ENCODE measurements around the gene CDC14A. TPM values are rescaled to one million over a fixed set of nuclear protein-coding genes. Genes with fewer than 3 reads are reported as not detected.
A peak's percentile ranks its signal among the peaks of the same experiment; 100 is the strongest.

Gene CDC14A
- total RNA-seq, 1 donor from 2014 or later, result 0.79 TPM

DNA sequence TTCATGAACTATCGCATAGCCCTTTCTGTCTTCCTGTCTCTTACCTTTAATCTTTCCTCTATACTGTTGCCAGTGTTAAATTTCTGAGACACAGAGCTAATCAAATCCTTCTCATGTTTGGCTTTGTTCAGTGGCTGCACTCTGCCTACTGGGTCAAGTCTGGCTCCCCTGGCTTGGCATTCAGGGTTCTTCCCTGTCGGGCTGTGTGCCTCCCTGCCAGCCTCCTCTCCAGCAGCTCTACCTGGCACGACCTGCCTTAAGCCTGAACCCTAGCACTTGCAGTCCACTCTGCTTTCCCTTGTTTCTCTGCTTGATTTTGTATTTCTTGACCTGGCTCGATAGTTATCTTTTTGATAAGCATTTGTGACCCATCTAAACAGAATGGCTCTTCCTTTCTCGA, 159.5 kb downstream of the CDC14A start:
- H3K27me3 ChIP-seq (ENCODE audit: control insufficient read depth, insufficient read depth, low read length), result no peaks in the 10 kb centered on the region
- DNase-seq (ENCODE audit: low read depth) (no peak), FAIRE-seq (peak; percentile 55)
- no peak overlapping the region for H3K4me3 ChIP-seq (ENCODE audit: low read depth, low read length)
- TF ChIP-seq, protein P1, sequence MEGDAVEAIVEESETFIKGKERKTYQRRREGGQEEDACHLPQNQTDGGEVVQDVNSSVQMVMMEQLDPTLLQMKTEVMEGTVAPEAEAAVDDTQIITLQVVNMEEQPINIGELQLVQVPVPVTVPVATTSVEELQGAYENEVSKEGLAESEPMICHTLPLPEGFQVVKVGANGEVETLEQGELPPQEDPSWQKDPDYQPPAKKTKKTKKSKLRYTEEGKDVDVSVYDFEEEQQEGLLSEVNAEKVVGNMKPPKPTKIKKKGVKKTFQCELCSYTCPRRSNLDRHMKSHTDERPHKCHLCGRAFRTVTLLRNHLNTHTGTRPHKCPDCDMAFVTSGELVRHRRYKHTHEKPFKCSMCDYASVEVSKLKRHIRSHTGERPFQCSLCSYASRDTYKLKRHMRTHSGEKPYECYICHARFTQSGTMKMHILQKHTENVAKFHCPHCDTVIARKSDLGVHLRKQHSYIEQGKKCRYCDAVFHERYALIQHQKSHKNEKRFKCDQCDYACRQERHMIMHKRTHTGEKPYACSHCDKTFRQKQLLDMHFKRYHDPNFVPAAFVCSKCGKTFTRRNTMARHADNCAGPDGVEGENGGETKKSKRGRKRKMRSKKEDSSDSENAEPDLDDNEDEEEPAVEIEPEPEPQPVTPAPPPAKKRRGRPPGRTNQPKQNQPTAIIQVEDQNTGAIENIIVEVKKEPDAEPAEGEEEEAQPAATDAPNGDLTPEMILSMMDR (IDR thresholded peaks at IDR 0.05; ENCODE audit: insufficient read depth, low read length, severe bottlenecking), result no peak
- H3K36me3 ChIP-seq (ENCODE audit: control insufficient read depth, insufficient read depth, low read length), result no peaks in the 10 kb centered on the region

DNA sequence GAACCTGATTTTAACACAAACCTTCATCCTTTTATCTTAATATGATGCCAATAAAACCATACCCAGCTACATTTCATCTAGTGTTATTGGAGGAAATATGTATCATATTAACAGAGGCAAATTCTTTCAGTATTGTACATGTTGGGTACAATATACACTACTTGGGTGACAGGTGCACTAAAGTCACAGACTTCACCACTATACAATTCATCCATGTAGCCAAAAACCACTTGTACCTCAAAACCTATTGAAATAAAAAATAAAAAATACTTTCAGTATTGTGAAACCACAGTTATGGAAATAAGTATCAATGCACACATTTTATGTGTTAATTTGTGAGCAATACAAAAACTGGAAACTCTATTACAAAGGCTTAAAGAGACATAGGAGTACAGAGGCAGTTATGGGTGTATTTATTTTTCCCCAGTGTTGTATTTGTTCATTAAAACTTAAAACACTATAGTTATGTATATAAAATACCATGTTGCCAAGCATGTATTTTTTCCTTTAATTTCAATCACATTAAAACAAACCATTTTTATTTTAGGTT, 160.6 kb downstream of the CDC14A start:
- H3K4me3 ChIP-seq (ENCODE audit: low read depth, low read length), result no peak overlapping the region
- no peak for FAIRE-seq
- no peaks in the 10 kb centered on the region for H3K36me3 ChIP-seq (ENCODE audit: control insufficient read depth, insufficient read depth, low read length)
- TF ChIP-seq, protein P1 (IDR thresholded peaks at IDR 0.05; ENCODE audit: insufficient read depth, low read length, severe bottlenecking), result no peak
- no peak for DNase-seq (ENCODE audit: low read depth)
- H3K27me3 ChIP-seq (ENCODE audit: control insufficient read depth, insufficient read depth, low read length), result no peaks in the 10 kb centered on the region

DNA sequence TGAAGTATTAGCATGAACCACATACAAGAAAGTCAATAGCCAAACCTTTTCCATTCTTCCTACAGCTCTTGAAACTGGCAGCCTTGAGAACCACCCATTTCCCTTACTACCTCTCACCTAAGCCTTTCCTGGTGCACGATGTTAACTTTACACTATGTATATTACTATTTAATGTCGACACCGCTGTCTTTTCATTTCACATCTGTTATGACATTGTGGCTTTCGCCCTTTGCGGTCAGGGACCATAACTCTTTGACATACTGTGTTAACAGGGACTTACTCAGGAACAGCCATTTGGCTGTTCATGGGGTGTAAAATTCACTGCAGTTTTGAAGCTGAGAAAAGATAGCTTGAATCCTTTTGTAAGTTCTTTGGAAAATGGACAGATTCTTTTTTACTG, 164.6 kb downstream of the CDC14A start:
- H3K27me3 ChIP-seq (ENCODE audit: control insufficient read depth, insufficient read depth, low read length), result no peaks in the 10 kb centered on the region
- DNase-seq (ENCODE audit: low read depth), result no peak
- no peaks in the 10 kb centered on the region for H3K36me3 ChIP-seq (ENCODE audit: control insufficient read depth, insufficient read depth, low read length)
- TF ChIP-seq, protein P1 (IDR thresholded peaks at IDR 0.05; ENCODE audit: insufficient read depth, low read length, severe bottlenecking), result no peak
- no peak for FAIRE-seq
- no peak overlapping the region for H3K4me3 ChIP-seq (ENCODE audit: low read depth, low read length)

DNA sequence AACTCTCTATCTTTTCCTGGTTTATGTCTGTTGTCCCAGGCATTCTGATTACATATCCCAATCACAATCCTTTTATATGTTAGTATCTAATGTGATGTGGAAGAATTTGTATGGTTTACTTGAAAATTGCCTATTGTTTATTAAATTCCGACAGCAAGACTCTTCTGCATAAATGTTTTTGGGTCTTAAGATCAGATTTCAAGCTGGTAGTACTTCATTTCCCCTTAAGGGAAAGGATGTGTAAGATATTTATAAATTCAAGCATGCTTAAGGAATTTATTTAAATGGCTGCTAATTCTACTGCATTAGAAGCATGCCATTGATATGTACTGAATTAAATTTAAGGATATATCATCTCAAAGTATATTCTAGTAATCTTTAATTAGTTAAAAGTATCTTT, 165.2 kb downstream of the CDC14A start:
- no peak for FAIRE-seq
- H3K36me3 ChIP-seq (ENCODE audit: control insufficient read depth, insufficient read depth, low read length), result no peaks in the 10 kb centered on the region
- H3K27me3 ChIP-seq (ENCODE audit: control insufficient read depth, insufficient read depth, low read length), result no peaks in the 10 kb centered on the region
- TF ChIP-seq, protein P1 (IDR thresholded peaks at IDR 0.05; ENCODE audit: insufficient read depth, low read length, severe bottlenecking), result no peak
- DNase-seq (ENCODE audit: low read depth), result no peak
- H3K4me3 ChIP-seq (ENCODE audit: low read depth, low read length), result no peak overlapping the region

DNA sequence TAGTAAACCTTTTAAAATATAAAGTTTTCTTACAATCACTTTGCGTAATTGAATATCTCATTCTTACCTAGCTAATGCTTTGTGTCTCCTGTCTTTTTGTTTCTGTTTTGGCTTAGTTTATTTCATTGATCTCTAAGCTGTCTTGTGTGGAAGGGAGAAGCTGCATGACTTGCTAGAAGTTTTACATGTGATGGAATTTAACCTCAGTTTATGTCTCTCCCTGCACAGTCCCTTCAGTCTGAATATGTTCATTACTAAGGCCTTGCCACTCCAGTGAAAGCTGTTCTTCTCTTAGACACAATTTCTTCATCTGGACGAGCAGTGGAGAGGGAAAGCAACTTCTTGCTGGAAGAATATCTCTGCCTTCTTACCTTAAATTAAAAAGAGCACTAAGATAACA, 165.7 kb downstream of the CDC14A start:
- no peak for FAIRE-seq

More for the DNA sequence above, 165.7 kb downstream of the CDC14A start:
- TF ChIP-seq, protein P1 (IDR thresholded peaks at IDR 0.05; ENCODE audit: insufficient read depth, low read length, severe bottlenecking), result no peak
- H3K27me3 ChIP-seq (ENCODE audit: control insufficient read depth, insufficient read depth, low read length), result no peaks in the 10 kb centered on the region
- DNase-seq (ENCODE audit: low read depth), result no peak
- no peak overlapping the region for H3K4me3 ChIP-seq (ENCODE audit: low read depth, low read length)
- no peaks in the 10 kb centered on the region for H3K36me3 ChIP-seq (ENCODE audit: control insufficient read depth, insufficient read depth, low read length)
